IPS-20b (cell line): Measurements from ENCODE around the gene SMAD3.

ENCODE experiments used
- H3K27ac ChIP-seq: one replicate; pipeline ENCODE4 v1.5.1; 2013; ENCODE audit warnings: low read length
- H3K27me3 ChIP-seq: 2 replicates; pipeline ENCODE4 v1.6.1; 2013; ENCODE audit warnings: mild to moderate bottlenecking, low read length, inconsistent platforms; ENCODE audit not compliant: insufficient read depth
- H3K36me3 ChIP-seq: 2 replicates; pipeline ENCODE4 v1.6.1; 2013; ENCODE audit warnings: low read depth, mild to moderate bottlenecking, inconsistent platforms, low read length, moderate library complexity; ENCODE audit not compliant: insufficient read depth
- H3K4me1 ChIP-seq: 2 replicates; pipeline ENCODE4 v1.6.1; 2013; ENCODE audit warnings: mild to moderate bottlenecking, control low read depth, inconsistent platforms, low read length, moderate library complexity; ENCODE audit not compliant: insufficient read depth
- H3K4me3 ChIP-seq: 2 replicates; pipeline ENCODE4 v1.5.1; 2013; ENCODE audit warnings: mild to moderate bottlenecking, low read length, inconsistent platforms
- H3K9ac ChIP-seq: 2 replicates; pipeline ENCODE4 v1.6.1; 2013; ENCODE audit warnings: low read depth, mild to moderate bottlenecking, inconsistent platforms, low read length, moderate library complexity
- H3K9me3 ChIP-seq: 2 replicates; pipeline ENCODE4 v1.6.1; 2013; ENCODE audit warnings: mild to moderate bottlenecking, low read depth, low read length, inconsistent platforms; ENCODE audit not compliant: insufficient read depth

The SMAD3 gene

GRCh38 chr15:67103869-67104268 lies 38.5 kb downstream of the SMAD3 start:
- peaks cover 4% of the 10 kb centered on the region; the same call in 1 of the 2 replicates for H3K4me1 ChIP-seq
- no peak overlapping the region for H3K27ac ChIP-seq
- H3K9me3 ChIP-seq: no peaks in the 10 kb centered on the region
- H3K36me3 ChIP-seq: no peaks in the 10 kb centered on the region
- no peaks in the 10 kb centered on the region for H3K27me3 ChIP-seq
- H3K9ac ChIP-seq: no peak overlapping the region
- no peak overlapping the region for H3K4me3 ChIP-seq

- Histone ChIP-seq H3K9ac (no peak overlapping the region), H3K36me3 (no peaks in the 10 kb centered on the region), H3K4me1 (peaks cover 4% of the 10 kb centered on the region; the same call in 1 of the 2 replicates), H3K27me3 (no peaks in the 10 kb centered on the region), H3K4me3 (no peak overlapping the region), H3K27ac (no peak overlapping the region), H3K9me3 (no peaks in the 10 kb centered on the region)
These were observed 39.1 kb downstream of the SMAD3 start for GRCh38 chr15:67104510-67104909.

GRCh38 chr15:67105065-67105951 lies 39.9 kb downstream of the SMAD3 start:
- no peak overlapping the region for H3K4me3 ChIP-seq
- peaks cover 4% of the 10 kb centered on the region; the same call in 1 of the 2 replicates for H3K4me1 ChIP-seq
- H3K36me3 ChIP-seq: no peaks in the 10 kb centered on the region
- H3K27ac ChIP-seq: no peak overlapping the region
- no peaks in the 10 kb centered on the region for H3K27me3 ChIP-seq
- H3K9ac ChIP-seq: no peak overlapping the region
- no peaks in the 10 kb centered on the region for H3K9me3 ChIP-seq

GRCh38 chr15:67105991-67106763 lies 40.8 kb downstream of the SMAD3 start:
- H3K4me3 ChIP-seq: no peak overlapping the region
- no peak overlapping the region for H3K27ac ChIP-seq
- H3K9me3 ChIP-seq: peaks cover 2% of the 10 kb centered on the region
- H3K27me3 ChIP-seq: no peaks in the 10 kb centered on the region
- peaks cover 4% of the 10 kb centered on the region; the same call in 1 of the 2 replicates for H3K4me1 ChIP-seq
- H3K36me3 ChIP-seq: no peaks in the 10 kb centered on the region
- no peak overlapping the region for H3K9ac ChIP-seq

- H3K4me1 ChIP-seq: peaks cover 4% of the 10 kb centered on the region; the same call in 1 of the 2 replicates
- no peak overlapping the region for H3K27ac ChIP-seq
- H3K9me3 ChIP-seq: peaks cover 8% of the 10 kb centered on the region
- no peaks in the 10 kb centered on the region for H3K36me3 ChIP-seq
- H3K4me3 ChIP-seq: no peak overlapping the region
- H3K27me3 ChIP-seq: no peaks in the 10 kb centered on the region
- no peak overlapping the region for H3K9ac ChIP-seq
These were observed 41.3 kb downstream of the SMAD3 start for GRCh38 chr15:67106764-67107013.

- Histone ChIP-seq H3K4me1 (peaks cover 4% of the 10 kb centered on the region; the same call in 1 of the 2 replicates), H3K9me3 (peaks cover 9% of the 10 kb centered on the region), H3K36me3 (no peaks in the 10 kb centered on the region), H3K27ac (no peak overlapping the region), H3K9ac (no peak overlapping the region), H3K27me3 (no peaks in the 10 kb centered on the region), H3K4me3 (no peak overlapping the region)
These were observed 41.8 kb downstream of the SMAD3 start for GRCh38 chr15:67107014-67107812.

- H3K36me3 ChIP-seq: no peaks in the 10 kb centered on the region
- H3K27me3 ChIP-seq: no peaks in the 10 kb centered on the region
- no peak overlapping the region for H3K4me3 ChIP-seq
- no peak overlapping the region for H3K27ac ChIP-seq
- no peak overlapping the region for H3K9ac ChIP-seq
- peaks cover 4% of the 10 kb centered on the region; the same call in 1 of the 2 replicates for H3K4me1 ChIP-seq
- peaks cover 9% of the 10 kb centered on the region for H3K9me3 ChIP-seq
These were observed 42.9 kb downstream of the SMAD3 start for GRCh38 chr15:67108122-67108961.

- no peak overlapping the region for H3K4me3 ChIP-seq
- H3K4me1 ChIP-seq: peaks cover 4% of the 10 kb centered on the region; the same call in 1 of the 2 replicates
- H3K27me3 ChIP-seq: no peaks in the 10 kb centered on the region
- peaks cover 9% of the 10 kb centered on the region for H3K9me3 ChIP-seq
- no peaks in the 10 kb centered on the region for H3K36me3 ChIP-seq
- no peak overlapping the region for H3K27ac ChIP-seq
- no peak overlapping the region for H3K9ac ChIP-seq
These were observed 44.0 kb downstream of the SMAD3 start for GRCh38 chr15:67109141-67110034.

- Histone ChIP-seq H3K9ac (no peak overlapping the region), H3K4me3 (no peak overlapping the region), H3K27ac (no peak overlapping the region), H3K27me3 (no peaks in the 10 kb centered on the region), H3K4me1 (no peaks in the 10 kb centered on the region), H3K9me3 (peaks cover 9% of the 10 kb centered on the region), H3K36me3 (no peaks in the 10 kb centered on the region)
These were observed 45.0 kb downstream of the SMAD3 start for GRCh38 chr15:67110361-67110781.
